Hepatic stellate cell (primary cell): ENCODE measurements around the gene TSFM.
"Not testable (repeated sequence)": the region's sequence is repeated elsewhere in the genome, so short reads cannot be mapped to it uniquely, and the experiment has no call there.

ENCODE experiments used
- DNase-seq: peaks from one replicate; pipeline ENCODE4 v3.0.0; 2011; ENCODE audit warnings: low spot score

Gene TSFM

DNA sequence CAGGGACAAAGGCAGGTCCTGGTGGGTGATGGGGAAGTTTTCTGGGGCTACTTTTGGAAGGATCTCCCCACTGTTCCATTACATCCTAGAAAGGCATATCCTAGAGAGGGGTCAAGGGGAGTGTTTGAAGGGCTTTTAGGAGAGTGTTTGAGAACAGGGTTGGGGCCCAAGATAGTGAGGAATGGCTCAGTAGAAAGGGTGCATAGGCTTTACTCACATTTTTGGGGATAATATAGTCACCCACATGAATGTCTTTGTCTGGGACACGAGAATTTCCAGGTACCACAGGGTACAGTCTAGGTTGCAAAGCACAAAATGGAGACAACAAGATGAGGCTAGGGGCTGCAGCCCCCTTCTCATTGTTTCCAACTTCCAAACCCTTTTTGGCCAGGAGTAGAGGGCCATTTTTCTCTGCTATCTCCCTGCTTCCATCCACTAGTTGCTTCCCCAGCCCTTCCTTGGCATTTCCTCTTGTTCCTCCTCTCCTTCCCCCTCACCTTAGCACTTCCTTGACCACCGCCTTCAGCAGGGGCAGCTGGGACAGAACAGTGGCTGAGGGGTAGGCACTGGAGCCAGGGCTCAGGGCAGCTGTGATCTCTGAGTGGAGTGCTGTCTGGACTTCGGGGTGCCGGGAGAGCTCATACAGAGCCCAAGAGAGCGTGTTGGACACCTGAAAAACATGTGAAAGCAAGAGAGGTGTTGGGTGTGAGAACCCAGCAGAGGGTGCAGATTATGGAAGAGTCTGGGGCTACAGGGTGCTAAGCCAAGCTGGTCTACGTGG lies 18.5 kb upstream of the TSFM start:
- no peak for DNase-seq

DNA sequence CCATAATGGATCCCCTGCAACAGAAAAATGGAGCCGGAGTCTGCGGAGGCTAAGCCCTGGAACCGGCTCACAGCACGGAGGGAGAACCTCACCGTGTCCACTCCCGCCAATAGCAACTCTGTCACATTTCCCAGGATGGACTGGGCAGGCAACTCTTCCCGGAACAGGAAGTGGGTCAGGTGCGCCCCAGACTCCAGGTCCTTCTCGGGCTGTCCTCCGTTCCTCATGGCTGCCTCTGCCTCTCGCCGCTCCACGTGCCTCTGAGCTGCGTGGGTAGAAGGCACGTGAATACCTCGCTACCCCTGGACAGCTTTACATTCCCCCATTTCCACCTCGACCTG lies 18.0 kb upstream of the TSFM start:
- no peak for DNase-seq

DNA sequence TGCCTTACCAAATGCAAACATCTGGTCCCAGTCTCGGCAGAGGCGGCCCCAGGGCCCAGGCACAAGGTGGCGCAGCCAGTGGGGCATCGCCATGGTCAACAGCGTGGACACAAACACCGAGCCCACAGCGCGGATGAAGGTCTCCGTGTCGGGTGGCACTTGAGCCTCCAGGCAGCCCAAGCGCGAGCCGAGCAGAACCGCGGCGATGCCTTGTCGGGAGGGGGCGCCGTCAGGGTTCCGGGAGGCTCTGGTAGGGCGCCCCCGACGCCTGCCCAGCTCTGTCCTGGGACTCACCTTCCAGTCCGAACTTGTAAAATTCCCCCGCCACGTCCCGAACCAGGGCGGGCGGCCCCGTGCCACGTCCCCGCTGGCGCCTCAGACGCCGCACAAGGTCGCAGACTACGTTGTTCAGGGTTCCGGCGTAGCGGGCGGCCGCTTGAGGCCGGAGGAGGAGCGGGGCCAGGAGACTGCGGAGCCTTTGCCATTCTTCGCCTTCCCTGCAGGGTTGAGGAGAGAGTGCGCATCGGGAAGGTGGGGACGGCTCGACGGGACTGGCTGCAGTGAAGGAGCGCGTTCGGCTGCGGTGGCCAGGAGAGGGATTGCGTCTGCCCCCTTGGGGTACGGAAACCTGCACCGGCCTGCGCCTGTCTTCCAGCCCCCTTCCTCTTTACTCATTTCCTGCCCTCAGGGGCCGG lies 17.4 kb upstream of the TSFM start:
- DNase-seq = peak; percentile 53

DNA sequence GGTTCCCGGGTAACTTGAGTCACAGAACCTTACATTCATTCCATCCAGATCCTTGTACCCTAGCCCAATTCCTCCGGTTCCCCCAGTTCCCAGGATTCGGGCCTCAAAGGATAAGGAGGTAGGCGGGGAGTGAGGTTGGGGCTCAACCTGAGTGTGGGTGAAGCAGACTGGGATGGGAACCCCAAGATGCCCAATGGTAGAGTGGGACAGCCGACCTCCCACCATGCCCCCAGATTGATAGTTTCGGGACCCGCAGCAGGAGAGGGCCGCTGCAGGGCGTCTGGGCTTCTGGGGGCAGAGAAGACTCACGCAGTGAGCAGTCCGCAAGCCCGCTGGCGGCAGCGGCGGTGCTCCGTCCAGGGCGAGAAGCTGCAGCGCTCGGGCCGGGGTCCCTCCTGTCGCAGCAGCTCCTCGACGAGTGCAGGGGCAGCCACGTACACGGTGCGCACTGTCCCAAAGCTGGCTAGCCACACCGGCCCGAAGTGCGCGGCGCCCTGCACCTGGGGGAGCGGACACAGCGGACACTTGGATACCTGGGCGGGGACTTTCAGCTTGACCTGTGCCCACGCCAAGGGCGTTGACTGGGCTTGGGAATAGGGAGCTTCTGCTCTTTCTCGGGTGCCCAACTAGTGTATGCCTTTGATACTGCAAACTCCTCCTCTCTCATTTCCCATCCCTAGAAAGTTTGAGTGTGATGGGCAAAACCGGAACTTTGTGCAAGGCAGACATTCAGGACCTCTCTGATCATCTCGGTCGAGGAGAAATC lies 16.7 kb upstream of the TSFM start:
- no peak for DNase-seq

DNA sequence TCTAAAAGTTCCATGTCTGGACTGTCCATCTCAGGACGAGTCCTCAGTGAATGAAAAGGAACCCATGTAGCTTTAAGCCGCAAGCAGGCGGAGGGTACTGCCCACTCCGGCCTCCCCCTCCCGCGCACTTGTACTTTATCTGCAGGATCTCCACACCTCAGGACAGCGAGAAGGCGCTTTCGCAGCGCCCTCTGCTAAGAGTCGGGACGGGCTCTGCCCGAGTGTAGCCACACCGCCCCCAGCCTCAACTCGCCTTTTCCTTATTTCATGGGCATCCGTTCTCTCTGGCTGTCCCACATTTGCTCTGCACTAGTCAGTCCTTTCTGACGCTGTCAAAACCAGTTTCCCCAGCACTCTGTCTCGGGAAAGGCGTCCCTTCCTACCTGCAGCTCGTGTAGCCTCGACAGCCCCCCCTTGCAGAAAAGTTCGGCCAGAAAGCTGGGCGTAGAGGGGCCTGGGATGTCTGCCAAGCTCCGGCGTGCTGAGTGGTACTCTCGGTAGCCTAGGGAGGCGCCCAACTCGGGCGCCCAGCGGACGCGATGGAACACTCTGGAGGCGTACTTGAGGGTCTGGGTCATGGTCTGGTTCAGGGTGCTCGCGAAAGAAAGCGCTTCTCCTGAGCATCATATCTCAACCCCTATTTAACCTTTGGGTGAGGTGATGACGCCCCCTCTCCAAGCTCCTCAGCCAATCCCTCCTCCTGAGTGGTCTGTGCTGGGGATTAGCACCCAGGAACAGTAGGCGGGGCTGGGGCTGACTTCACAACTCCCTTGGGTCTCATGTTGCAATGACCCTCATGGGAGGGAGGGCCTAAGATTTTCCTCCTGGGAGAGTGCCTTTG lies 15.9 kb upstream of the TSFM start, which contains the start of gene CYP27B1:
Gene CYP27B1 (minus strand): TSS at position 615 of the 841 bp plus-strand sequence. CDS start 37 bp downstream, at position 578.
- no peak for DNase-seq

DNA sequence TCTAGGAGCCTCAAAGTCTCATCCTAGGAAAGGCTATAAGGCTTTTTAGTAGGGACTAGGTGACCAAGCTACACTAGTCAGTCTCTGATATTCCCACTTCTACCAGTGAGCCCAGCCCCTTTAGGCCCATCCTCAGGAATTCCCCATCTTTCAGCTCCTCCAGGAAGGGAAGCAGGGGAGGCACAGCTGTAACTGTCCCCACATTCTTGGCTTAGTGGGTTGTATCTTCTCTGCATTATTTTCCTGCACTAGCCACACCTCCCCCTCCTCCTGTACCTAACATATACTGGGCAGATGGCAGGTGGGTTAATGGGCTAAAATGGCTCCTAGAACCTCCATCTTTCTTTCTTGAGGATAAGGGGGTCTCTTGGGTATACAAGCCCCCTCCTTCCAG lies 15.3 kb upstream of the TSFM start:
- DNase-seq = no peak

DNA sequence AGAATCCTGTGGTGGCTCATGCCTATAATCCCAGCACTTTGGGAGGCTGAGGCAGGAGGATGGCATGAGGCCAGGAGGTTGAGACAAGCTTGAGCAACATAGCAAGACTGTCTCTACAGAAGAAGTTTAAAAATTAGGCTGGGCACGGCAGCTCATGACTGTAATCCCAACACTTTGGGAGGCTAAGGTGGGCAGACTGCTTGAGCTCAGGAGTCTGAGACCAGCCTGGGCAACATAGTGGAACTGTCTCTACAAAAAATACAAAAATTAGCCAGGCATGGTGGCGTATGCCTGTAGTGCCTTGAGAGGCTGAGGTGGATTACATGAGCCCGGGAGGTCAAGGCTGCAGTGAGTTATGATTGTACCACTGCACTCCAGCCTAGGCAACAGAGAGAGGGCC lies 14.7 kb upstream of the TSFM start:
- no peak for DNase-seq

DNA sequence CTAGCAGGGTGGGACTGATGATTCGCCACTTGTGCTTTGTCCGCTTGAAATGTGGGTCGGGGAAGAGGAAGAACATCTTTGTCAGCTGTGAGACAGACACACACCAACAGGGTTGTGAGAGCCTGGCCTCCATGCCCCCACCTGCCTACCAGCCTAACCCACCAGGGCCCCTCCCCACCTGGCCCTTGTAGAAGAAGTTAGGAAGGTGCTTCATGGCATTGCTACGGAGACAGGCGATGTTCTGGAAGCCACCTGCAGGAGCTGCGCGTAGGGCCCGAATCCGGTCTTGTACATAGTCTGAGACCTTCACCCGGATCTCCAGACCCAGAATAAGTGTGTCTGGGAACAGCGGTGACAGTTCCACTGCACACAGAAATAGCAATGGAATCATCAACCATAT lies 13.0 kb upstream of the TSFM start:
- no peak for DNase-seq

DNA sequence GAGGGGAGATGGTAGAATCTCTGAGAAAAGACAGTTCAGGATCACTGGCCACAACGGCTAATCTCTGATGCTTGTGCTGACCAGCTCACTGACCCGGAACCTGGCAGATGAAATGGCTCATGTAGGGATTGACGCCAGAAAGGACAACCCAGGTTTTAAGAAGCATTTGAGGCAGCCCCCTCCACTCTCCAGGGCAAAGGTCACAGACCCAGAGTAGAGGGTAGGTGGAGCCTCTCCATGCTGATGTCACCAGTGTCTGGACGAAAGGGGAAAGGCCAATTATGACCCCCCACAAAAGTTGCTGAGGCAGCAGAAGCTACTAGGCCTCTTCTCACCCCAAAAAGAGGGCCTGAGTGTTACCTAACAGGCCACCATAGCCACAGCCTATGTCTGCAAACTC lies 11.9 kb upstream of the TSFM start:
- no peak for DNase-seq

DNA sequence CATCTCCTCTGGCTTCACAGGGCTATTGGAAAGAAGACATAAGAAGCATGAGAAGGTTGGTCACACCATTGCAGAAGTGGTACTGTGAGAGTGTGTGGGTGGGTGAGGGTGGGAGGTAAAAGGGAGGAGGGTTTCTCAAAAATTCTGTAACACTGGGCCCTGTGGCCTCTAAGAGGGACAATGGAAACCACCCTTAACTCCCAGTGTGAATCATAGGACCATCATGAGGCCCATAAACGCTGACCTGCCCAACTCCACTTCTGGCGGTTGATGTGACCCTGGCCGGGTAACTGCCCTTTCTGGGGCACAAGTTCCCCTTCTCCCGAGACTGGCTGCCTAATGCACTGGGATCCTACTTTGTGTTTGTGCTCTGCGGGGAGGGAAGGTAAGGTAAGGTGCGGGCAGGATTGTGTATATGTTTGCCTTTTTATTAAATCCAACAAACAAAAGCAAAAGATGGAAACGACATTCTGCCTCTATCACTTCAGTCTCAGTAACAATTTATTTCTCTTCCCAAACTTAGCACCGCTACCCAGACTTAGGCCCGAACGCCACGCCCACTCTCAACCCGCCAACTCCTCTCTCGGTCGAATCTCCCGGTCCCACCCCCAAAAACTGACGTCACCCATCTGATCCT lies 11.2 kb upstream of the TSFM start:
- peak; percentile 97 for DNase-seq

DNA sequence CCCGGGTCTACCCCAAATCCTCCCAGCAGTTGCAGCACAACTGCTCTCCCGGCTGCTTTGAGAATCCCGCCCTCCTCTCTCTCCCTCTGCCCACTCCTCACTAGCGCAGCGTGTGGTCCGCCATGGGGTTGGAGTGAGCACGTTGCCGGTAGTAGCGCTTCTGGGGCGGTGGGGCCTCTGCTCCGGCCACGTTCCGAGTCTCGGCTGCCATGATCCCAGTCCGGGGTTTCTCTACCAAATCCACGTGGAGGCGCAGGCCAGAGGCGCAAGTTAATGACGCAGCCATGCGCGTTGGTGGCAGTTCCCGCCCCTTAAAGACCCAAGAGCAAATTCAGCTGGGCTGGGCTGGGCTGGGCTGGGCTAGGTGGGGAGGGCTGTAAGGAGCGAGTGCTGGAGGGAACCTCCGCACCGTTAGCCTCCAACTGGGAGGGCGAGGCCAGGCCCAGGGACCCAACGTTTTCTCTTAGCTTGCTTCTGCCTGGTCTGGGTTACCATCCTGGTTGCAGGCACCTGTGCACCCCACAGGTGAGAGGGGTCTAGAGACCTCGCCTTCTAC lies 10.6 kb upstream of the TSFM start, which contains the start of gene METTL1:
Gene METTL1 (minus strand): TSS at position 233 of the 556 bp plus-strand sequence. CDS start 22 bp downstream, at position 211.
- peak; percentile 97 for DNase-seq

DNA sequence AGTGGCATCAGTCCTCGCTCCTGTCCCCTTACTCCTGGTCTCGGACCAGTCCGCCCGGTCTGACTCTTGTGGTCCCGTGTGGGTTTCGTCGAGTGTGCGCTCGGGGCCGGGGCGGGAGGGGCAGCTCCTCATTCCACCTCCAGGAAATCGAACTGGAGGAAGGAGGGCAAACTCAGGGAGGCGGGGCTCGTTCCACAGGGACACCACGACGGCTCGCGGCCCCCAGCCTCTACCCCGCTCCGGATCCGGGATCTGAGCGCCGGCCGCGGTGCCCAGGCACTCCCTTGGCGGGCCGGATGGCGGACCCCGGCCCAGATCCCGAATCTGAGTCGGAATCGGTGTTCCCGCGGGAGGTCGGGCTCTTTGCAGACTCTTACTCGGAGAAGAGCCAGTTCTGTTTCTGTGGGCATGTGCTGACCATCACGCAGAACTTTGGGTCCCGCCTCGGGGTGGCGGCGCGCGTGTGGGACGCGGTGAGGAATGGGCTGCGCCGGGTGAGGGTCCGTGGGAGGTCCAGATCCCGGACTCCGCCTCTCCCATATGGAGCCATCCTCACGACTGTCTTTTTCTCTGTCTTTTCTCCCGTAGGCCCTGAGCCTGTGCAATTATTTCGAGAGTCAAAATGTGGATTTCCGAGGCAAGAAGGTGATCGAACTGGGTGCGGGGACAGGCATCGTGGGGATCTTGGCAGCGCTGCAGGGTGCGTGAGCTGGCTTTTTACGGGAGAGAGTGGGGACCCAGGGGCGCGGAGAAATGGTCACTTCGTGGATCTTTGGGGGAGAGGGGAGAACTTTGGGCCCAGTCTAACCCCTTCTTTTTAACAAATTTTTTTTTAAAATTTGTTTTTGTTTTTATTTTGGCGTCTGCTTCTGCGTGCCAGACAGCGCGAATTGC lies 9.9 kb upstream of the TSFM start, which contains the start of gene EEF1AKMT3:
Gene EEF1AKMT3 (plus strand): TSS at position 186 of the 894 bp plus-strand sequence. CDS start 111 bp downstream, at position 297.
- DNase-seq = peak; percentile 77

DNA sequence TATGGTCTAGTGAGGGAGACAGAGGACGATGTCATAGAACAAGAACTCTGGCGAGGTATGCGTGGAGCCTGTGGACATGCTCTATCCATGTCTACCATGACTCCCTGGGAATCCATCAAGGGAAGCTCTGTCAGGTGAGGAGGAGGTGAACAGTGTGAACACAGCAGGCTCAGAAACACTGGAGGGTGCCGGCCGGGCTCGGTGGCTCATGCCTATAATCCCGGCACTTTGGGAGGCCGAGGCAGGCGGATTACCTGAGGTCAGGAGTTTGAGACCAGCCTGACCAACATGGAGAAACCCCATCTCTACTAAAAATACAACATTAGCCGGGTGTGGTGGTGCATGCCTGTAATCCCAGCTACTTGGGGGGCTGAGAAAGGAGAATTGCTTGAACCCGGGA lies 8.0 kb upstream of the TSFM start:
- not testable (repeated sequence) for DNase-seq

DNA sequence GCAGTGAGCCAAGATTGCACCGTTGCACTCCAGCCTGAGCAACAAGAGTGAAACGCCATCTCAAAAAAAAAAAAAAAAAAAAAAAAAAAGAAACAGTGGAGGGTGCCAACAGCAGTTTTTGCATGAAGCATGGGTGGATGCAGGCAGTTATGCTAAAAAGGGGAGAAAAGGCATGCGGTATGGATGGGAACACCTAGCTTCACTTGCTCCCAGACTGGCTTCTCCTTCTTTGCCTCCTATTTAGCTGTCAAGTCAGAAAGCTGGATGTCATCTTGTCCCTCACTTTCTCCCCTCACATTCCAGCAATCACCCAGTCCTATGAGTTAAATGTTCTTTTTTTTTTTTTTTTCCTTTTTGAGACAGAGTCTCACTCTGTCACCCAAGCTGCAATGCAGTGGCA lies 7.5 kb upstream of the TSFM start:
- no peak for DNase-seq

DNA sequence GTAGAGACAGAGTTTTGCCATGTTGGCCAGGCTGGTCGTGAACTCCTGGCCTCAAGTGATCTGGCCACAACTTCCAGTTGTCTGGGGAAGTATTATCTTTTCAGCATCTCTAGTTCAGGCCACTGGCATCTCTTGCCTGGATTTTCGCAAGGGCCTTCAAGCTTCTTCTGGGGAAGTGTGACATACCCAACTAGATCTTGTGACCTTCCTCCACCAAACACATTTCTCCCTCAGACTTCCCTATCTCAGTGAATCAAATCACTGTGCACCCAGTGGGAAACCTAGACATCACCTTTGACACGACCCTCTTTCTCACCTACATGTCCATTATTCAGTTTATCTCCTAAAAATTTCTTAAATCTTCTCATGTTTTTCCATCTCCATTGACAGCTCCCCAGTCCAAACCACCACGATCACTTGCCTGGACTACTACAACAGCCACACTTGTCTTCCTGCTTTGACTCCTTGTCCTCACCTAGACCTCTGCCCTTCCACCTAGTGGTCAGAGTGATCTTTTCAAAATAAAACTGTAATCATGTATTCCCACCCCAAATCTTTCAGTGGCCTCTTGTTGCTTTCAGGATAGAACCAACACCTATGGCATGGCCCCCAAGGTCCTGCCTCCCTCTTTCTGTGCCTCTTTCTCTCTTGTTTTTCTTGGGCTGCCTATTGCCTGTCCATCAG lies 6.9 kb upstream of the TSFM start:
- no peak for DNase-seq

DNA sequence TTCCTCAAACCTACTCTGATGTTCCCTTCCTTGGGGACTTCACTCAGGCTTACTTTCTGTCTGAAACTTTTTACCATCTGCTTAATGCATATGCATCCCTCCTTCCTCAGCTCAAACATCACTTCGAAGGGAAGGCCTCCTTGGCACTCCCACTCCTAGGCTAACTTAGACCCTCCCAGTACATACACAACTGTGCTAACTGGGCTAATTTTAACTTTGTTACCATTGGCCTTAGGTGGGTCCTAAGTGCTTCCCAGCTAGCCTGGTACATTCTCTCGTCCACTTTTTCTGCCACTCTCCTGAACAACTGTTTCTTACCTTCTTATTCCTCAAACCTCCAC lies 6.4 kb upstream of the TSFM start:
- no peak for DNase-seq

DNA sequence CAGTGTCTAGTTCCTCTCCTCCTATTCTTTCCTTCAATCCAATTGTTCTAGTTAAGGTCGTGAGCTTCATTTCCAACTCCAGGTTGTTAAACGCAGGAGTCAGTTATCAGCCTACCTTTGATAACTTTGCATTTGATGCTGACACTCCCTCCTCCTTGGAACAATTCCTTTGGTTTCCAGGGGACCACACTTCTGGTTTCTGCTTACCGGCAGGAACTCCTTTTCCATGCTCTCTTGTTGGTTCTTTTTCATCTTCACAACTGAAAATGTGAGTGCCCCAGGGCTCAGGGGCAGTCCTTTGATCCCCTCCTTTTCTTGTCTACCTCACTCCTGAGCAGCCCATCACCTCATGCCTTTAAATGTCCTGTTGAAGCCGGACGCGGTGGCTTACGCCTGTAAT lies 5.2 kb upstream of the TSFM start:
- no peak for DNase-seq

DNA sequence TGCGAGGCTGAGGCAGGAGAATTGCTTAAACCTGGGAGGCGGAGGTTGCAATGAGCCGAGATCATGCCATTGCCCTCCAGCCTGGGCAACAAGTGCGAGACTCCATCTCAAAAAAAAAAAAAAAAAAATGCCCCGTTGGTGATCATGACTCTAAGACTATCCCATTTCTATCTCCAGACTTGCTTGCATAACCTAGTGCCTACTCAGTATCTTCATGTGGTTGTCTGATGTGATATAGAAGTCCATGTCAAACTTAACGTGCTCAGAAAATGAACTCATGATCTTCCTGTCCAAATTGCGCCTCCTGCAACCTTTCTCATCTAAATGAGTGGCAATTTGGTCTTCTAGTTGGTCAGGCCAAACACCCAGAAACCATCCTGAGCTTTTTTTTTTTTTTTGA lies 4.7 kb upstream of the TSFM start:
- no peak for DNase-seq

DNA sequence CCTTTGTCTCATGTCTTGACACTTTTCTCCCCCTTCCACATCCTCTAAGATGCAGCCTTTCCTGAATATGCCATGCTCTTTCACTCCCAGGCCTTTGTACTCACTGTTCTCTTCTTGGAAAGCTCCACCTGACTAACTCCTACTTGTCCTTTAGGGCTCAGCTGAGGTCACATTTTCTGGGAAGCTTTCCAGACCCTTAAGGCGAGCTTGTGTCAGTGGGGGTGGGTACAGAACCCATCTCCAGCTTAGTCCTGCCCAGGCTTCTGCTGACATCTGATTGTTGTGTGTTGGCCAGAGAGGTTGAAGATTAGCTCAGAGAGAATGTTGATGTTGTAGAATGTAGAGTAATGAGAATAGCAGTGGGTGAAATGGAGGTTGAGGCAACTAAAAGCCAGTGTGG lies 2.9 kb upstream of the TSFM start:
- DNase-seq = no peak
